Vagina (tissue), 2 donors: Measurements from ENCODE around the gene ATF5. TPM values are rescaled to one million over a fixed set of nuclear protein-coding genes. Genes with fewer than 3 reads are reported as not detected.

Source experiments
- DNase-seq, 2 donors: peaks; one replicate each; pipeline ENCODE4 v3.0.0-alpha.2; 2017; ENCODE audit errors: extremely low spot score in 2 of 2
- H3K27ac ChIP-seq: fragments of 200-600 bp; sonication (generic); one replicate; pipeline ENCODE4 v1.5.1; 2019
- H3K27me3 ChIP-seq: fragments of 200-600 bp; sonication (generic); one replicate; pipeline ENCODE4 v1.5.1; 2019
- H3K36me3 ChIP-seq, 2 donors: fragments of 200-600 bp; sonication (generic); one replicate each; pipeline ENCODE4 v1.5.1; 2017 to 2019
- H3K4me1 ChIP-seq: fragments of 200-600 bp; sonication (generic); one replicate; pipeline ENCODE4 v1.5.1; 2019
- H3K4me3 ChIP-seq, 2 donors: fragments of 200-600 bp; sonication (generic); 1 replicate in 1 of 2; 2 replicates in 1 of 2; pipeline ENCODE4 v1.5.1; 2016 to 2019
- H3K9me3 ChIP-seq: fragments of 200-600 bp; sonication (generic); one replicate; pipeline ENCODE4 v1.5.1; 2019
- POLR2A ChIP-seq, 2 donors: fragments of 450-650 bp; IDR thresholded peaks; one replicate each; pipeline ENCODE4 v1.6.1; 2017; ENCODE audit warnings: antibody characterized with exemption in 2 of 2, mild to moderate bottlenecking in 2 of 2, moderate library complexity in 2 of 2
- POLR2AphosphoS5 ChIP-seq, 2 donors: sonication (generic); formaldehyde crosslinking; IDR thresholded peaks; one replicate each; pipeline ENCODE4 v1.9.0; 2017; ENCODE audit warnings: antibody characterized with exemption in 2 of 2, mild to moderate bottlenecking in 2 of 2, low read depth in 1 of 2; ENCODE audit not compliant: insufficient read depth in 1 of 2
- intact Hi-C: fragments of 100-400 bp; cut with DNase I; formaldehyde crosslinking; loops from one replicate; pipeline ENCODE4 v1.15.1; 2023
- total RNA-seq: library from RNA; depleted of rRNA; stranded (reverse); fragments of >200 nt; gene quantifications from one replicate; pipeline ENCODE4 v1.2.3, GENCODE V29; 2016
- TF ChIP-seq, protein P1 (sequence below), 3 experiments: fragments of 450-650 bp in 2 of 3; fragments of 200-600 bp in 1 of 3; sonication (generic) in 1 of 3; IDR thresholded peaks; one replicate each; pipeline ENCODE4 v1.5.1; 2017 to 2019; ENCODE audit warnings: antibody characterized with exemption in 3 of 3, mild to moderate bottlenecking in 2 of 3, moderate library complexity in 2 of 3

The ATF5 gene
- total RNA-seq, 1 donor from 2014 or later = 5.6 TPM

DNA sequence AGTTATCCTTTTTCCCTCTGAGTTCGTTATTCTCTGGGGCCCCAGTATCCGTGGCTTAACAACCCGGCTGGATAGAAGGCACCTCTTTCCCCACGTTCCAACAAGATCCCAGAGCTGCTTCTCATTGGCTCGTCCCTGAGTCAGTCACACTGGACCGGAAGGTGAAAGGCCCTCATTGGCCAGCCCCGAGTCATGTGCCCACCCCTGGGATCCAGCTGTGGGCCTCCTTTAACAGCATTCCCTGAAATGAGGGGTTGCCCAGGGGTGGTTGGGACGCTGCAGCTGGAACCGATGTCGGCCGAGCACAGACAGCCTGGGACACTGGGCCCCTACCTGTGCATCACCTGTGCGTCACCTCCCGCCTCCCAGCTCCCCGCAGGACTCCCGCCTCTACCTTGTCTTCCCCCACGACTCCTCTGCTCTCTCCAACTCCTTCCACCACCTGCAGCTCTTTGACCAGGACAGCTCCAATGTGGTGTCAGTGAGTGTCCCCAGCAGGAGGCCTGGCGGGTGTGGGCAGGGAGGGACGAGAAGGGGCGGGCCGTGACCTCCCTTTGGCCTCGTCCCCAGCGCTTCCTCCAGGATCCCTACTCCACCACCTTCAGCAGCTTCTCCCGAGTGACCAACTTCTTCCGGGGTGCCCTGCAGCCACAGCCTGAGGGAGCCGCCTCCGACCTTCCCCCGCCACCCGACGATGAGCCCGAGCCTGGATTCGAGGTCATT is 47.2 kb upstream of the ATF5 start:
- no peak for TF ChIP-seq POLR2AphosphoS5 (IDR thresholded peaks at IDR 0.05; ENCODE audit: insufficient read depth in 1 of 2, low read depth in 1 of 2)
- TF ChIP-seq, protein P1, sequence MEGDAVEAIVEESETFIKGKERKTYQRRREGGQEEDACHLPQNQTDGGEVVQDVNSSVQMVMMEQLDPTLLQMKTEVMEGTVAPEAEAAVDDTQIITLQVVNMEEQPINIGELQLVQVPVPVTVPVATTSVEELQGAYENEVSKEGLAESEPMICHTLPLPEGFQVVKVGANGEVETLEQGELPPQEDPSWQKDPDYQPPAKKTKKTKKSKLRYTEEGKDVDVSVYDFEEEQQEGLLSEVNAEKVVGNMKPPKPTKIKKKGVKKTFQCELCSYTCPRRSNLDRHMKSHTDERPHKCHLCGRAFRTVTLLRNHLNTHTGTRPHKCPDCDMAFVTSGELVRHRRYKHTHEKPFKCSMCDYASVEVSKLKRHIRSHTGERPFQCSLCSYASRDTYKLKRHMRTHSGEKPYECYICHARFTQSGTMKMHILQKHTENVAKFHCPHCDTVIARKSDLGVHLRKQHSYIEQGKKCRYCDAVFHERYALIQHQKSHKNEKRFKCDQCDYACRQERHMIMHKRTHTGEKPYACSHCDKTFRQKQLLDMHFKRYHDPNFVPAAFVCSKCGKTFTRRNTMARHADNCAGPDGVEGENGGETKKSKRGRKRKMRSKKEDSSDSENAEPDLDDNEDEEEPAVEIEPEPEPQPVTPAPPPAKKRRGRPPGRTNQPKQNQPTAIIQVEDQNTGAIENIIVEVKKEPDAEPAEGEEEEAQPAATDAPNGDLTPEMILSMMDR (IDR thresholded peaks at IDR 0.05) = no peak
- TF ChIP-seq POLR2A (IDR thresholded peaks at IDR 0.05) = no peak
- Histone ChIP-seq H3K4me3 (no peak overlapping the region), H3K9me3 (no peaks in the 10 kb centered on the region), H3K36me3 (peaks cover 4 to 57% of the 10 kb centered on the region in 2 donors), H3K27me3 (no peaks in the 10 kb centered on the region), H3K4me1 (peaks cover 13% of the 10 kb centered on the region), H3K27ac (no peak overlapping the region)
- DNase-seq = no peak
- intact Hi-C loops = no loop called here

DNA sequence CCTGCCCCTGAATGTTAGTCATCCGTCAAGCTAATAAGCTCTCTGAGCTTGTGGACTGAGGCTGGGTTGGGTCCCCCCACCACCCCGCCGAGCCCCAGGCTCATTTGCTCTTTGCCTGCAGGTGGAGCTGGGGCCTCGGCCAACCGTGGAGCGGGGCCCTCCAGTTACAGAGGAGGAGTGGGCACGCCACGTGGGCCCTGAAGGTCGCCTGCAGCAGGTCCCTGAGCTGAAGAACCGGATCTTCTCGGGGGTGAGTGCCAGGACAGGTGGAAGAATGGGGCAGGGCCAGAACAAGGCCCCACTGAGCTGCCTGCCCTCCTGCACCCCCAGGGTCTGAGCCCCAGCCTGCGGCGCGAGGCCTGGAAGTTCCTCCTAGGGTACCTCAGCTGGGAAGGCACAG is 46.4 kb upstream of the ATF5 start:
- TF ChIP-seq, protein P1 (IDR thresholded peaks at IDR 0.05) = no peak
- TF ChIP-seq POLR2AphosphoS5 (IDR thresholded peaks at IDR 0.05; ENCODE audit: insufficient read depth in 1 of 2, low read depth in 1 of 2) (no peak), POLR2A (IDR thresholded peaks at IDR 0.05) (no peak)
- Histone ChIP-seq H3K36me3 (peaks cover 4 to 57% of the 10 kb centered on the region in 2 donors), H3K27ac (no peak overlapping the region), H3K9me3 (no peaks in the 10 kb centered on the region), H3K4me3 (no peak overlapping the region), H3K4me1 (peaks cover 13% of the 10 kb centered on the region), H3K27me3 (no peaks in the 10 kb centered on the region)
- DNase-seq = no peak
- intact Hi-C loops = no loop called here

DNA sequence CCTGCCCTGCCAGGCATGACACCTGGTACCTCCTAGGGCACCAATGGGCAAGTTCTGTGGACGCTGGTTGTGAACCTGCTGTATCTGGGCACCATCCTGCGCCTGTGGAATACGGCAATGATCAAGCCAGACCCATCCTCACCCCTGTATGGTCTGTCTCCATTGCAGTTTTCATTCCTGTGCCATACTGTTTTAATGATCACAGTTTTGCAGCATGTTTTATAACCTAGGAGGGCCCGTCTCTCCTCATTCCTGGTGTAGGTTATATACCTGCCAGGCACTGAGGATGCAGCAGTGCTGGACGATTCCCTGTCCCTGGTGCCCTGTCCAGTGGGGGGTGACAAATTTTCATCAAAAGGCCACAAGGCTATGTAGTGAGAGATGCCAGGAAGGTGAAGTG is 45.9 kb upstream of the ATF5 start:
- TF ChIP-seq POLR2A (IDR thresholded peaks at IDR 0.05) = no peak
- TF ChIP-seq, protein P1 (IDR thresholded peaks at IDR 0.05) = no peak
- TF ChIP-seq POLR2AphosphoS5 (IDR thresholded peaks at IDR 0.05; ENCODE audit: insufficient read depth in 1 of 2, low read depth in 1 of 2) = no peak
- no peak for DNase-seq
- Histone ChIP-seq H3K36me3 (peaks cover 4 to 57% of the 10 kb centered on the region in 2 donors), H3K4me3 (no peak overlapping the region), H3K9me3 (no peaks in the 10 kb centered on the region), H3K27ac (no peak overlapping the region), H3K4me1 (peaks cover 13% of the 10 kb centered on the region), H3K27me3 (no peaks in the 10 kb centered on the region)
- intact Hi-C loops = no loop called here

DNA sequence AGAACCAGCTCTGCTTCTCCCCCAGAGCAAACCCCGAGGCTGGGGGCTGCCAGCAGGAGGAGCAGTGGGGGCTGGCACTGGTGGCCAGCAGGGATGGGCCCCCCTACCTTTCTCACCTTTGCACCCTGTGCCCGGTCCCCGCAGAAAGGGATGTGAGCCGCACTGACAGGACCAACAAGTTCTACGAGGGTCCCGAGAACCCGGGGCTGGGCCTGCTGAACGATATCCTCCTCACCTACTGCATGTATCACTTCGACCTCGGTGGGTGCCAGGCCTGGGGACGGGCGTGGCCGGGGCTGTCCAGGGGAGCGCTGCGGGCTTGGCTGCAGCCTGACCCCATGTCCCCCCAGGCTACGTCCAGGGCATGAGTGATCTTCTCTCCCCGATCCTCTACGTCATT is 44.9 kb upstream of the ATF5 start:
- intact Hi-C loops = no loop called here
- Histone ChIP-seq H3K36me3 (peaks cover 4 to 57% of the 10 kb centered on the region in 2 donors), H3K4me1 (peaks cover 3% of the 10 kb centered on the region), H3K27me3 (no peaks in the 10 kb centered on the region), H3K4me3 (no peak overlapping the region), H3K9me3 (no peaks in the 10 kb centered on the region), H3K27ac (no peak overlapping the region)
- no peak for DNase-seq
- TF ChIP-seq POLR2AphosphoS5 (IDR thresholded peaks at IDR 0.05; ENCODE audit: insufficient read depth in 1 of 2, low read depth in 1 of 2) (no peak), POLR2A (IDR thresholded peaks at IDR 0.05) (no peak)
- TF ChIP-seq, protein P1 (IDR thresholded peaks at IDR 0.05) = no peak

DNA sequence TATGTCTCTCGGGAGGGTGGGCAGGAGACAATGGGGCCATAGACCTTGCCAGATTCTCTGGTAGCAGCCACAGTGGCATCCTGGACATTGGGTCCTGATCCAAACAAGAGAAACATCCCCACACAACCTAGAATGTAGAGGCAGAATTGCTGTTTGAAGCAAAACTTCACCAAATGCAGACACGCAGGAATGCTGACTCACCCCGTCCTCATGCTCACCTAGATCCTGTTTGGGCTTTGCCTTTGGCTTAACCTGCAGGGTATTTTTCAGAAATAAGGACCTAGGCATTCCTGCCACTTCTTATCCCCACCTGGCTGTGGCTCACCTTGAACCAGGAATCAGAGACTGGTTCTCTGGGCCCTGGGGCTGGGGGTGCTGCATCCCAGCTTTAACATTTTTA is 44.2 kb upstream of the ATF5 start:
- intact Hi-C loops = no loop called here
- Histone ChIP-seq H3K4me1 (peaks cover 3% of the 10 kb centered on the region), H3K4me3 (no peak overlapping the region), H3K27ac (no peak overlapping the region), H3K36me3 (peaks cover 4 to 54% of the 10 kb centered on the region in 2 donors), H3K27me3 (no peaks in the 10 kb centered on the region), H3K9me3 (no peaks in the 10 kb centered on the region)
- TF ChIP-seq, protein P1 (IDR thresholded peaks at IDR 0.05) = no peak
- TF ChIP-seq POLR2AphosphoS5 (IDR thresholded peaks at IDR 0.05; ENCODE audit: insufficient read depth in 1 of 2, low read depth in 1 of 2) (no peak), POLR2A (IDR thresholded peaks at IDR 0.05) (no peak)
- DNase-seq = no peak
